ENCODE data around the gene EMP1.

EMP1 gene

GRCh38 chr12:13194401-13195110 lies 2.0 kb upstream of the EMP1 start:
- in situ Hi-C loops (cut with MboI; ENCODE audit: low sequenced_read_pairs) = loop anchor here (25.0 kb wide), 1 partner anchor 1768 kb away; the partner anchor contains the start of genes ARHGDIB and PDE6H

DNA sequence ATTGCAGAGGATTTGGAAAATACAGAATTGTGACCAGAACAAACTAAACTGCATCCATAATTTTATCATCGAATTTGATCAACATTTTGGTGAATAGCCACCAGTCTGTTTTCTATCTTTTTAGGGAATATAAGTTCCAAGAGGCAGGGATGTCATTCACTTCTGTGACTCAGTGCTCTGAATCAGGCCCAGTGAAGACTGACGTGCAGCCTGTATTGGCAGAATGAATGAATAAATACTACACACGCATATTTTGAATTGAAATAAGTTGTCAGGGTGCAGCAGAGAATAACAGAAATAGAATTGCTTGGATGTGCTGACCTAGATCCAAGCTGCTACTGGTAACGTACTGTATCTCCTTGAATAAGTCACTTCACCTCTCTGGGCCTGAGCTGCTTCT lies 1.3 kb upstream of the EMP1 start:
- in situ Hi-C loops (cut with MboI; ENCODE audit: low sequenced_read_pairs) = loop anchor here (25.0 kb wide), 1 partner anchor 1767 kb away; the partner anchor contains the start of genes ARHGDIB and PDE6H

DNA sequence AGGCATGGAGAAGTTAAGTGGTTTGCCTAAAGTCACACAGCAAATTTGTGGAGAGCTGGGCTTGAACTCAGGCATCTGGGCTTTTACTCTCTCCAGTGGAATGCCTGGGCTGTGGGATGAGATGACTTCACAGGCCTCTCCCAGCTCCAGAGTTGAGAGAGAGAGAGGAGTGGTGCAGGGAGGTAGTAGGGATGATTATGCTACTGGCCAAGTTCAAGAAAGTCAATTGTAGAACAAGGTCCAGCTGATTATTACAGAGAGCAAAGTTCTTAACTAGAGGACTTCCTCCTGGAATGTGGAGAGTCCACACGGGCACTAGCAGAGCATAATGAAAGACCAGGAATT lies 769 bp upstream of the EMP1 start:
- in situ Hi-C loops (cut with MboI; ENCODE audit: low sequenced_read_pairs) = loop anchor here (25.0 kb wide), 1 partner anchor 1767 kb away; the partner anchor contains the start of genes ARHGDIB and PDE6H

GRCh38 chr12:13197032-13197431 lies 506 bp downstream of the EMP1 start:
- in situ Hi-C loops (cut with MboI; ENCODE audit: low sequenced_read_pairs) = loop anchor here (25.0 kb wide), 1 partner anchor 1765 kb away; the partner anchor contains the start of genes ARHGDIB and PDE6H

DNA sequence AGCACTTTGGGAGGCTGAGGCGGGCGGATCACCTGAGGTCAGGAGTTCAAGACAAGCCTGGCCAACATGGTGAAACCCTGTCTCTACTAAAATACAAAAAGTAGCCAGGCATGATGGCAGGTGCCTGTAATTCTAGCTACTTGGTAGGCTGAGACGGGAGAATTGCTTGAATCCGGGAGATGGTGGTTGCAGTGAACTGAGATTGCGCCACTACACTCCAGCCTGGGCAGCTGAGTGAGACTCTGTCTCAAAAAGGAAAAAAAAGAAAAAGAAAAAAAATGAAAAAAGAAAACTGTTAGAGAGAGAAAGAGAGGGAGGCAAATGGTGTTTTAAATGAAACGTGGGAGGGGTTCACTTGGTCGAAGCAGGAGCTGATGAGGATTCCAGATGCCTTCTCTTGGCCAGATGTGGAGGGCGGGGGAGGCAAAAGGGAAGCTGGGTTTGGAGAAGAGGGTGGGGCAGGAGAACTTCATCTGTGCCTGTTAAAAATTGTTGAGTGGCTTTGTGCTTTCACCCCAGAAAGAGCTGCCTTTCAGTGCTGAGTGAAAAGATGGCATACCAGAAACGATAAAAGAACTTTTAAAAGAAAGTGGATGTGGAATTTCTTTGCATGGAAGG lies 1.1 kb downstream of the EMP1 start:
- in situ Hi-C loops (cut with MboI; ENCODE audit: low sequenced_read_pairs) = loop anchor here (25.0 kb wide), 1 partner anchor 1765 kb away; the partner anchor contains the start of genes ARHGDIB and PDE6H

DNA sequence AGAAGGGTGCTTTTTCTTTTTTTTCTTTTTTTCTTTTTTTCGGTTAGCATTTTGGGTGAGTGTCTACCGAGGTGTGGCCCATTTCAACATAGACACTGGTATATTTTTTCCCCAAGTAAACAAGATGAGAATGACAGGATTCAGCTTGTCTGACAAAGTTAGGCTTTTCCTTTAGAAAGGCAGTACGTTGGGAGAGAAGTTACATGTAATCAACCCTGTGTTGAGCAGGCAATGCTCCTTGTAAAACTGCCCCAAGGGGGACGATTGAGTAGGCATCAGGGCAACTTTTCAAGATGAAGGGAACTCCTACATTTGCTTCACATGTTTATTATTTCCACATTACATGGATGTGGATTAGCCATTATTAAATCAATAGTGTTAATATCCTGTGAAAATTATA lies 1.7 kb downstream of the EMP1 start:
- in situ Hi-C loops (cut with MboI; ENCODE audit: low sequenced_read_pairs) = loop anchor here (25.0 kb wide), 1 partner anchor 1764 kb away; the partner anchor contains the start of genes ARHGDIB and PDE6H

- in situ Hi-C loops (cut with MboI; ENCODE audit: low sequenced_read_pairs) = loop anchor here (25.0 kb wide), 1 partner anchor 1763 kb away; the partner anchor contains the start of genes ARHGDIB and PDE6H
Observed at GRCh38 chr12:13198876-13199275, 2.4 kb downstream of the EMP1 start.

GRCh38 chr12:13199592-13199991 lies 3.1 kb downstream of the EMP1 start:
- in situ Hi-C loops (cut with MboI; ENCODE audit: low sequenced_read_pairs) = loop anchor here (25.0 kb wide), 1 partner anchor 1763 kb away; the partner anchor contains the start of genes ARHGDIB and PDE6H

- in situ Hi-C loops (cut with MboI; ENCODE audit: low sequenced_read_pairs) = loop anchor here (10.0 kb wide), 1 partner anchor 106 kb away; no protein-coding TSS in a partner anchor
Observed at GRCh38 chr12:13200841-13201240, 4.3 kb downstream of the EMP1 start.

DNA sequence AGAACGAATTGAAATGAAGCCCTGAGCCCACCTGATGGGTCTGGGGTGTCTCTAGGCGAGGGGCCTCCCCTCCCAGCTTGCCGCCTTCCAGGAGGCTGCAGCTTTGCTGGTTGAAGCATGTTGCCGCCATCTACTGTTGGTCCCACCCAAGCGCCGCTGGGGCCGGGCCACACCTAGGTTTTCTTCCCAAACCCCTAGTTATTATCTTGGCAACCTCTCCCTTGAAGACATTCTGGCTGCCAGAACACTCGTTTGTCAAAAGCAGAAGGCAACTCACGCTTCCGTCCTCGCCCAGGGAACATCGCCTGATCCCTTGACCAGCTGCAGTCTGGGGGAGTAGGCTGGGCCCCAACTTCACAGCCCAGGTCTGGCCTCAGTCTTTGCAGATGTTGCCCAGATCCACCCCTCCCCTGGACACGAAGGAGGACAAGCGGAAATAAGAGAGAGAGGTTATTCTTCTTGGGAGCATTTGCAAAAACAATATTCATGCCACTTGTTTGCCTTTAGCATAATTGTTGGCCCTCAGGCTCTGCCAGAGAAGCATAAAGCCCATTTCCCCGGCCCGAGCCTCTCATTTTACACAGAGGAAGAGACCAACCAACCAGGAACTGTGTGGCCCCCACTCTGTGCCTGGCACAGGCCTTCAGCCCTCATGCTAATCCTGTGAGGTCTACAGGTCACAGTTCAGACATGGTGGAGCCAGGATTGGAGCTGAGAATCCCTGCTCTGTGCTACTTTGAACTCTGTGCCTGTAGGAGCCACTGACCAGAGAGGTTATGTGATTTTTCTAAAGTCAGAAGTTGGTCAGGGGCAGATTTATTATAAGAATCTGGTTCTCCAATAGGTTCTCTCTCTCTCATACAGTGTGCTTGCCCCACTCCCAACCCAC lies 6.8 kb downstream of the EMP1 start:
- in situ Hi-C loops (cut with MboI; ENCODE audit: low sequenced_read_pairs) = loop anchor here (10.0 kb wide), 1 partner anchor 108 kb away; no protein-coding TSS in a partner anchor

- in situ Hi-C loops (cut with MboI; ENCODE audit: low sequenced_read_pairs) = loop anchor here (10.0 kb wide), 1 partner anchor 110 kb away; no protein-coding TSS in a partner anchor
Observed at GRCh38 chr12:13204428-13204827, 7.9 kb downstream of the EMP1 start.

DNA sequence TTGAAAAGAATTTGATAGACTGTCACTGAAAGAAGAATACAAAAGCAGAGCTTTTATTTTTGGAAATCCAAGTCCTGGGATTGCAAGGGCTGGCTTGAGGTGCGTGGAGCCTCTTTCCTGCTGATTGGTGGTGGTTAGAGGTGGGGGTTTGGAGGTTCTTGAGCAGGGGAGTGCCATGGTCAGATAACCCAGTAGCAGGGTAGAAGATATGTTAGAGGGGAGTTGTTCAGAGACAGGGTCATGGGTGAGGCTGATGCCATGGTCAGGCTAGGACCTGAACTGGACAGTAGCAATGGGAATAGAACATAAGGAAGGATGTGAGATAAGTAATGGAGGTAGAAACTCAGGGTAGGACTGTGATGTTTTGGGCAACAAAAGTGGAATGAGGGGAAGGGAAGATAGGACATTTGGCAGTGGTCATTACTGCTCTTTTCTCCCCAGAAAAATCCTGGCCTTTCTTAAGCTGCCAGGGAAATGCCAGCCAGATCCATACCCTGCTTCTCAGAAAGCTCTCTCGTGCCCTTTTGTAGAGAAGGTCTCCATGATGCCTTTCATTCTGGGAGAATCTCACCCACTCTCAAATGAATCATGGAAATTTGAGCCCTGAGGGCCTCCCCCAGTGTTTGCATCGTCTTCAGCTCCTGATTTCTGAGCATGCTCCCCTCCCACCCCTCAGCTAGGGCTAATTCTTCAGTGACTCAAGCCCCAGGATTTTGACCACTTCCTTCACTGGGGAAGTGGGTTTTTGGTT lies 9.5 kb downstream of the EMP1 start:
- in situ Hi-C loops (cut with MboI; ENCODE audit: low sequenced_read_pairs) = loop anchor here (10.0 kb wide), 1 partner anchor 111 kb away; no protein-coding TSS in a partner anchor

GRCh38 chr12:13206560-13206897 lies 10.0 kb downstream of the EMP1 start:
- in situ Hi-C loops (cut with MboI; ENCODE audit: low sequenced_read_pairs) = loop anchor here (10.0 kb wide), 1 partner anchor 112 kb away; no protein-coding TSS in a partner anchor

GRCh38 chr12:13208533-13209435 lies 12.3 kb downstream of the EMP1 start:
- in situ Hi-C loops (cut with MboI; ENCODE audit: low sequenced_read_pairs) = loop anchor here (10.0 kb wide), 1 partner anchor 114 kb away; no protein-coding TSS in a partner anchor

- in situ Hi-C loops (cut with MboI; ENCODE audit: low sequenced_read_pairs) = loop anchor here (10.0 kb wide), 1 partner anchor 115 kb away; no protein-coding TSS in a partner anchor
Observed at GRCh38 chr12:13209436-13210235, 13.1 kb downstream of the EMP1 start.

DNA sequence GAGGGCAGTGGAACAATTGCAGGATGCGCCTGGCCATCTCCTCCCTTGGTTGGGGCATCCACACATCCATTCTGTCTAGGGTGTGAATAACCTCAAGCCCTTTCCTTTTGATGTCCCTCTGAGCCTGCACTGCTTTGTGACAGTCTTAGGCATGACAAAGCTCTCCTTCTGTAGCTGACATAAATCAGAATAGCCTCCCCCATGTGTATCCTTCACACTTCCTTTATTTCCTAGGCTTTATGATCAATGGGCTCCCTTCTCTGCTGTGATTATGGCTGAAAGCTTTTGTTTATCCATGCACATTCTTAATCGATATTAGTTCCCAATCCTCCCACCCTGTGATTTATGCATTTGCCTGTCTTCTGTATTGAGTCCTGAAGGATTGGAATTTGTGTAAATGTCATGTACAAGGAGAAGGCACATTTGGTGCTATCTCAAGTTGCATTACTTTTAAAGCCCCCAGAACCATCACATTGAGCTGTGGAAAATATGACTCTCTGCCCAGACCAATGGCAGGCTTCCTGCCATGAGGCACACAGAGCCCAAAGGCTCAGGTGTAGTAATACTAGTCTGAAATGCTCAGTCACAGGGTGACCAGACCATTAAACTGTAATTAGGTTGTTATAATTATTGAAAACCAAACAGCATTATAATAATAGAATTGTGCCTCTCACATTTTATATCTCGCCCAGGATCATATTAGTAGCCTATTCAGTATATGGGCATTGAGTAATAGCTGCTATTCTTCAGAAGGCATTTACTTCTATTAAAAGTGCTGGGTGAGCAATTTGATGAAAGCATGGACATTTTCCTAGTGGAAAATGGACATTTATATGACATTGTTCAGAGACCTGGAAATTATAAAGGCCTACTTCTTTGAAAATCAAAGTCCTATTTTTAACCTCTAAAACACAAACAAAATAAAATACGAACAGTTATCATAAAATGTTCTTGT lies 14.0 kb downstream of the EMP1 start:
- in situ Hi-C loops (cut with MboI; ENCODE audit: low sequenced_read_pairs) = no loop called here
